Lung microvascular endothelial cell (primary cell): ENCODE results near the gene ITGAD. TPM values are rescaled to one million over a fixed set of nuclear protein-coding genes. Genes with fewer than 3 reads are reported as not detected.
"Not testable (repeated sequence)": the region's sequence is repeated elsewhere in the genome, so short reads cannot be mapped to it uniquely, and the experiment has no call there.

Experiments used
- DNase-seq, 2 donors: peaks; one replicate each; pipeline versions ENCODE4 v3.0.0 to v3.0.0-alpha.2; 2010; ENCODE audit warnings: low read depth in 2 of 2
- total RNA-seq: library from RNA; depleted of rRNA; stranded (reverse); fragments of >200 nt; gene quantifications from 2 replicates; pipeline ENCODE4 v1.2.1, GENCODE V29; 2014

Gene ITGAD
- total RNA-seq, 1 donor from 2014 or later, result not detected

- DNase-seq, result no peak
Measured at GRCh38 chr16:31429796-31430195, 36.7 kb downstream of the ITGAD start.

- no peak for DNase-seq
Measured at GRCh38 chr16:31430380-31431052, 37.4 kb downstream of the ITGAD start.

- no peak for DNase-seq
Measured at GRCh38 chr16:31435341-31436220, 42.4 kb downstream of the ITGAD start.

GRCh38 chr16:31436221-31437045, 43.3 kb downstream of the ITGAD start:
- no peak for DNase-seq

- no peak for DNase-seq
Measured at GRCh38 chr16:31438414-31438813, 45.3 kb downstream of the ITGAD start.

- DNase-seq, result not testable (repeated sequence)
Measured at GRCh38 chr16:31439023-31439422, 45.9 kb downstream of the ITGAD start.

- no peak for DNase-seq
Measured at GRCh38 chr16:31439519-31439918, 46.4 kb downstream of the ITGAD start.

- peak in 1 of 2 donors; percentile 21 for DNase-seq
Measured at GRCh38 chr16:31440516-31441184, 47.5 kb downstream of the ITGAD start.

- DNase-seq, result no peak
Measured at GRCh38 chr16:31441956-31442355, 48.8 kb downstream of the ITGAD start.

- not testable (repeated sequence) for DNase-seq
Measured at GRCh38 chr16:31445931-31446330, 52.8 kb downstream of the ITGAD start.

GRCh38 chr16:31451201-31451600, 58.1 kb downstream of the ITGAD start:
- no peak for DNase-seq

- peak; percentile 59 to 65 for DNase-seq
Measured at GRCh38 chr16:31451681-31452351, 58.7 kb downstream of the ITGAD start.

- peak in 1 of 2 donors; percentile 81 for DNase-seq
Measured at GRCh38 chr16:31452631-31453106, 59.5 kb downstream of the ITGAD start.

GRCh38 chr16:31453255-31454204, 60.4 kb downstream of the ITGAD start:
- DNase-seq, result no peak

GRCh38 chr16:31455601-31456314, 62.6 kb downstream of the ITGAD start:
- DNase-seq, result peak in 1 of 2 donors; percentile 65

- no peak for DNase-seq
Measured at GRCh38 chr16:31456988-31457360, 63.8 kb downstream of the ITGAD start.

GRCh38 chr16:31458073-31458843, 65.1 kb downstream of the ITGAD start:
- peak; percentile 60 to 62 for DNase-seq
